Measurements from ENCODE around the gene BEGAIN. TPM values are rescaled to one million over a fixed set of nuclear protein-coding genes. Genes with fewer than 3 reads are reported as not detected.

BEGAIN gene
- total RNA-seq, 3 donors from 2014 or later, result 0.64 to 4.1 (median 2.0) TPM

GRCh38 chr14:100608586-100609330, 21.5 kb upstream of the BEGAIN start:
- TF ChIP-seq POLR2AphosphoS5 (IDR thresholded peaks at IDR 0.05), result no peak
- TF ChIP-seq, protein P1, sequence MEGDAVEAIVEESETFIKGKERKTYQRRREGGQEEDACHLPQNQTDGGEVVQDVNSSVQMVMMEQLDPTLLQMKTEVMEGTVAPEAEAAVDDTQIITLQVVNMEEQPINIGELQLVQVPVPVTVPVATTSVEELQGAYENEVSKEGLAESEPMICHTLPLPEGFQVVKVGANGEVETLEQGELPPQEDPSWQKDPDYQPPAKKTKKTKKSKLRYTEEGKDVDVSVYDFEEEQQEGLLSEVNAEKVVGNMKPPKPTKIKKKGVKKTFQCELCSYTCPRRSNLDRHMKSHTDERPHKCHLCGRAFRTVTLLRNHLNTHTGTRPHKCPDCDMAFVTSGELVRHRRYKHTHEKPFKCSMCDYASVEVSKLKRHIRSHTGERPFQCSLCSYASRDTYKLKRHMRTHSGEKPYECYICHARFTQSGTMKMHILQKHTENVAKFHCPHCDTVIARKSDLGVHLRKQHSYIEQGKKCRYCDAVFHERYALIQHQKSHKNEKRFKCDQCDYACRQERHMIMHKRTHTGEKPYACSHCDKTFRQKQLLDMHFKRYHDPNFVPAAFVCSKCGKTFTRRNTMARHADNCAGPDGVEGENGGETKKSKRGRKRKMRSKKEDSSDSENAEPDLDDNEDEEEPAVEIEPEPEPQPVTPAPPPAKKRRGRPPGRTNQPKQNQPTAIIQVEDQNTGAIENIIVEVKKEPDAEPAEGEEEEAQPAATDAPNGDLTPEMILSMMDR (IDR thresholded peaks at IDR 0.05), result no peak
- no peak for TF ChIP-seq POLR2A (IDR thresholded peaks at IDR 0.05)
- H3K27ac ChIP-seq, result no peak overlapping the region
- intact Hi-C loops (cut with DNase I; ENCODE audit: low total_unique reads), result no loop called here
- DNase-seq (ENCODE audit: low spot score in 2 of 2), result no peak
- H3K4me3 ChIP-seq, result no peak overlapping the region
- H3K36me3 ChIP-seq, result no peaks in the 10 kb centered on the region
- no peaks in the 10 kb centered on the region for H3K4me1 ChIP-seq
- H3K9me3 ChIP-seq, result no peaks in the 10 kb centered on the region
- no peaks in the 10 kb centered on the region for H3K27me3 ChIP-seq

GRCh38 chr14:100608064-100608463, 20.8 kb upstream of the BEGAIN start:
- DNase-seq (ENCODE audit: low spot score in 2 of 2), result no peak
- H3K4me1 ChIP-seq, result no peaks in the 10 kb centered on the region
- TF ChIP-seq POLR2AphosphoS5 (IDR thresholded peaks at IDR 0.05), result no peak
- no peak overlapping the region for H3K27ac ChIP-seq
- intact Hi-C loops (cut with DNase I; ENCODE audit: low total_unique reads), result no loop called here
- H3K36me3 ChIP-seq, result no peaks in the 10 kb centered on the region
- no peaks in the 10 kb centered on the region for H3K27me3 ChIP-seq
- no peaks in the 10 kb centered on the region for H3K9me3 ChIP-seq
- no peak overlapping the region for H3K4me3 ChIP-seq

DNA sequence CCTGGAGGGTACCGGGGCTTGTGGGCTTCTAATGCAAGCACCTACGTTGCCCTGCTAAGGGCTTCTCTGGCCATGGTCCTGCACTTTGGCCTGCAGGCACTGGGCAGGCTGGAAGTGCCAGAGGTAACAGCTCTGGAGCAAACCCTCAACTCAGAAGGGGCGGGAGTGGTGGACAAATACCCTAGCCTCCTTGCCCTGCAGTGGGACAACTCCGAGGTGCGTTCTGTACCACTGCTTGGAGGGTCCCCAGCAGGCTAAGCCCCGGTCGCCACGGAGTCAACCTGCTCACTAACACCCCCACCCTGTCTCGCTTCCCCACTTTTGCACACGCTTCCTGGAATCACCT, 20.4 kb upstream of the BEGAIN start:
- TF ChIP-seq POLR2A (IDR thresholded peaks at IDR 0.05), result no peak
- TF ChIP-seq, protein P1 (IDR thresholded peaks at IDR 0.05), result no peak
- TF ChIP-seq POLR2AphosphoS5 (IDR thresholded peaks at IDR 0.05), result no peak
- no peaks in the 10 kb centered on the region for H3K36me3 ChIP-seq
- H3K4me3 ChIP-seq, result no peak overlapping the region
- H3K27ac ChIP-seq, result no peak overlapping the region
- DNase-seq (ENCODE audit: low spot score in 2 of 2), result peak in 1 of 2 donors; percentile 9
- no peaks in the 10 kb centered on the region for H3K4me1 ChIP-seq
- H3K27me3 ChIP-seq, result no peaks in the 10 kb centered on the region
- no peaks in the 10 kb centered on the region for H3K9me3 ChIP-seq
- intact Hi-C loops (cut with DNase I; ENCODE audit: low total_unique reads), result no loop called here

DNA sequence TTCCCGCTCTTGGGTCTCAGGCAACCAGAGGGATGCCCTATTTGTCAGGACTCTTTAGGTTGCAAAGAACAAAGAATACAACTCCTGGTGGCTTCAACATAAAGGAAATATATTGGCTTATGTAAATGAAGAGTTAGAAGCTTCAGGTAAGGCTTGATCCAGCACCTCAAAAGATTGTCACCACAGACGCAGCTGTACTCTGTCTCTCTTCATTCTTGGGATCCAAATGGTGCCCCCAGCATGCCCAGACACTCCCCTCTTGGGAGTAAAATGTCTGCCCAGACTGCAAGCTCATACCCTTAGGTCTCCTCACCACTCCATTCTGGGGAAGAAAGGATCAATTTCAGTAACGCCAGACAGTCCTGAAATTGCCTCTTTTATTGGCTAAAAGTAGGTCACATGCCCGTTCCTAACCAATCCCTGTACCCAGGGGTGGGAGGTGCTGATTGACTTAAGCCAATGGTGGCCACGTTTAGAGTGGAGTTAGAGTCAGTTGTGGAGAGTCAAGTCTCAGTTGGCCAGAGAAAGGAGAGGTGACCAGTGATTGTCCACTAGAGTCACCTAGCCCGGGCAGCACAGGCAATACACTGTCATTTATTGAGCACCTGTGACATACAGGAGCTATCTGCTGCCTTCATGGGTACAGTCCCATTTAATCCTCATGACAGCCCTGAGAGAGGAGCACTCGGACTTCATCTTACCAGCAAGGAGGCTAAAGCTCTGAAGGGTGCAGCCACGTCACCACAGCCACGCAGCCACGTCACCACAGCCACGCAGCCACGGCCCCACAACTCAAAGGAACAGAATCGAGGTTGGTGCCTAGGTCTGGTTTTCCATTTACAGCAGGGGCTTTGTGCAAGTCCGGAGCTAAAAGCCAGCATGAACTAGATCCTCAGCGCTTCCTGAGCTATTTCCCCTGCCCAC, 19.7 kb upstream of the BEGAIN start:
- TF ChIP-seq POLR2A (IDR thresholded peaks at IDR 0.05) (no peak), POLR2AphosphoS5 (IDR thresholded peaks at IDR 0.05) (no peak)
- TF ChIP-seq, protein P1 (IDR thresholded peaks at IDR 0.05), result no peak
- Histone ChIP-seq H3K27ac (no peak overlapping the region), H3K4me3 (no peak overlapping the region), H3K4me1 (no peaks in the 10 kb centered on the region), H3K27me3 (no peaks in the 10 kb centered on the region), H3K9me3 (peaks cover 0 to 2% of the 10 kb centered on the region in 2 donors), H3K36me3 (no peaks in the 10 kb centered on the region)
- intact Hi-C loops (cut with DNase I; ENCODE audit: low total_unique reads), result no loop called here
- peak in 1 of 2 donors; percentile 10 for DNase-seq (ENCODE audit: low spot score in 2 of 2)

GRCh38 chr14:100605706-100606686, 18.8 kb upstream of the BEGAIN start:
- TF ChIP-seq POLR2A (IDR thresholded peaks at IDR 0.05), result no peak
- TF ChIP-seq, protein P1 (IDR thresholded peaks at IDR 0.05), result no peak
- no peak for TF ChIP-seq POLR2AphosphoS5 (IDR thresholded peaks at IDR 0.05)
- intact Hi-C loops (cut with DNase I; ENCODE audit: low total_unique reads), result no loop called here
- H3K27me3 ChIP-seq, result no peaks in the 10 kb centered on the region
- peak overlapping the region in 1 of 3 donors; percentile 17 for H3K4me3 ChIP-seq
- H3K4me1 ChIP-seq, result no peaks in the 10 kb centered on the region
- H3K9me3 ChIP-seq, result peaks cover 3 to 11% of the 10 kb centered on the region in 2 donors
- no peaks in the 10 kb centered on the region for H3K36me3 ChIP-seq
- no peak overlapping the region for H3K27ac ChIP-seq
- no peak for DNase-seq (ENCODE audit: low spot score in 2 of 2)

Data from breast epithelium (tissue), 4 donors.